ENCODE data around the gene GLIS1.

Gene GLIS1

DNA sequence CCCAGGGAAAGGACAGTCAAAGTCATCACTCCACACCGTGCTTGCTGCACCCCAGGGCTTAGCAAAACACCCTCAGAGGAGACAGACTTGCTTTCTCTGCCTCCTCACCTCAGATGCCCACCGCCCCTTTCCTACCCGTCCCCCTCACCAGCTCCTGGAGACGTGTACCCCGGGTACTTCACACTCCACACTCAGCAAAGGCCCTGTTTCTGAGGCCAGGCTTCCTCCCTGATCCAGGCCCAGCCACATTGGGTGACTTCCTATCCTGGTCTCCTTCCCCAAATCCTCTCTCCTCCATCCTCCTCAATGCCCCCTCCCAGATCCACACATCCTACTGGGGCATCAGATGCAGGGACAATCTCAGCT, 163.0 kb downstream of the GLIS1 start:
- no peak for DNase-seq

DNA sequence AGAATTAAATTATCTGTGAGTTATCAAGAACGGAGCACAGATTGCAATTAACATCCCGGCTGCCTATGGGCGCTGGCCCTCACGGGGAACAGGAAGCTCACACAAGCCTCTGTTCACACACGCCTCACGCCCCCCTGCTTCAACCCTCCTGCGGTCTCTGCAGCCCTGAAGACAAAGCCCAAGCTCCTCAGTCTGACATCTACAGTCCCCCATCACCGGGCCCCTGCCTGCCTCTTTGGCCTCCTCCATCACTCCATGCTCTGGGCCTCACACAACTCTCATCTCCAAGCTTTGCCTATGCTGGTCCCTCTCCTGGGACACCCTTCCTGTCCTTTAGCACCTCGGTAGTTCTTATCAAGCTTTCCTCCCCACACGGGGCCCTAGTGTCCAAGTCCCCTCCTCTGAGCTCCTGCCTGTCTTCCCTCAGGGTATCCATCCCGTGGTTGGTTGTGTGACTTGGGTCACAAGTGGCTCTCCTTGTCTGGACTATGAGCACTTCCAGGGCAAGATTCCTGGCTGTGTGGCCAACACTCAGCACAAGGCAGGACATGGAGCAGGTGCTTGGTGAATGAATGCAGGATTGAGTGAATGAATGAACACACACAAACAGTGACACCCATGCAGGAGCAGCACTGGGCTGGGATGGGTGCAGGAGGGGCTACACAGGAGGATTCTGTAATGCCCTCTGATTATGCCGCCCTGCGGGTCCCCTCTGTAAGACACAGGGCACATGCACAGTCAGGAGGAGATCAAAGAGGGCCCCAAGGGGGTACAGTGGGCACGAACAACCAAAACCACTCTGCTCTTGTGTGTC, 163.6 kb downstream of the GLIS1 start:
- DNase-seq: no peak

DNA sequence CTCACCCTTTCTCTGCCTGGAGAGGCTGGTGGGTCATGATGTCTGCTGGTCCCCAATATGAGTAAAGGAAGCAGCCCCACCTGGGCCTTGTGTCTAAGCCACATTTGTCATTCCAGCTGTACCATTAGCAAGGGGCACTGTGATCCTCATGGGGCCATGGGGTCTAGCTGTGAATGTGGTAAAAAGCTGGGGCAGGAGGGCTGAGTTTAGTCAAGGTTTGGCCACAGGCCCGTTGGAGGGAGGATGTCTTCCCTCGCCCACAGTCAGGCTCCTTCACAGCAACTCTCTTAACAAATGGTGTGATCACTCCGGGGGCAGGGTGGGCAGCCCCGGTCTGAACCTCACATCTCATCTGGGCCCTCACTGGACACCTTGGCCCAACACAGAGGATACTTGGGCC, 164.3 kb downstream of the GLIS1 start:
- no peak for DNase-seq

DNA sequence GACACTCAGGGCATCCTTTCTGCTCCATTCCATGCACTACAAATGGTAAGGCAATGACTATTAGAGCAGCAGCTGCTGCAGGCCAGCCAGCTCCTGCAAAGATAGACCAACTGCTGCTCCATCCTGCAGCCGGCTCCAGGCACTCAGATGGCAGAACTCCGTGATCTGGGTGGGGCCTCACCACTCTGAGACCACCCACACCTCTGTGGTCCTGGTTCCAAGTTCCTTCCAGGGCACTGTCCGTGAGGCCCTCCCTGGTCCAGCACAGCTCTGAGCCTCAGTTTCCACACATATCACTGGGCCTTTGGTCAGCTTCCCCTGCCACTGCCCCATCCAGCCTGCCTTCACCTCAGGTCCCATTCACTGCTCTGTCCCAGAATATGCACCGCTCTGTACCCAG, 165.0 kb downstream of the GLIS1 start:
- no peak for DNase-seq

DNA sequence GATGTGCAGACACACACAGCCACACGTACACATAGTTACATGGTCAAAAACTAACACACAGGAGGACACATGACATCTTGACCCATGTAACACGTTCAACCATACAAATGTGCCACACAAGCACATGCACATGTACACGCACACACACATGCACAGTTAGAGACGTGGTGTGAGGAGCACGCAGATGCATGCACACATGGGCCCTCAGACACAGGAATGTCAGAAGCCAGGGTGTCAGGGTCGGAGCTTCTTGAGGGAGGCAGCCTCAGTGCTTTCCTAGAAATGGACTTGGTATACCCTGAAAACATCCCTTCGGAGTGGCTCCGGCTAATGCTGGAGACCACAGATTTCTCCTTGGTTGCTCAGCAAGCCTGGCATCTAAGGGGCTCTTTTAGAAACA, 165.4 kb downstream of the GLIS1 start:
- no peak for DNase-seq

DNA sequence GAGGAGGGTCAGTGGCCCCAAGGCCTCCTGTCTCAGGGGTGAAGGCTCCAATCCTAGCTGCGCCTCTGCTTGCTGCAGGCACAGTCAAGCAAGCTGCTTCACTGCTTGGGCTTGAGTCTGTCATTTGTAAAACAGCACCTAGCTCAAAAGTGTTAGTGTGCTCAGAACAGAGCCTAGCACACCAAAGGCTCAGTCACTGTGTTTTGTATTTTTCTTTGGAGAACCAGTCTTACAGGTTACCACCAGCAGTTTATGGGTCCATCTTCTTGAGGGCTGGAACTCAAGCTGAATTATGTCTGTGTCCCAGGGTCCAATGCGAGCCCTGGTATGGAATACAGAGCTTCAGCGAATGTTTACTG, 166.2 kb downstream of the GLIS1 start:
- DNase-seq: no peak

DNA sequence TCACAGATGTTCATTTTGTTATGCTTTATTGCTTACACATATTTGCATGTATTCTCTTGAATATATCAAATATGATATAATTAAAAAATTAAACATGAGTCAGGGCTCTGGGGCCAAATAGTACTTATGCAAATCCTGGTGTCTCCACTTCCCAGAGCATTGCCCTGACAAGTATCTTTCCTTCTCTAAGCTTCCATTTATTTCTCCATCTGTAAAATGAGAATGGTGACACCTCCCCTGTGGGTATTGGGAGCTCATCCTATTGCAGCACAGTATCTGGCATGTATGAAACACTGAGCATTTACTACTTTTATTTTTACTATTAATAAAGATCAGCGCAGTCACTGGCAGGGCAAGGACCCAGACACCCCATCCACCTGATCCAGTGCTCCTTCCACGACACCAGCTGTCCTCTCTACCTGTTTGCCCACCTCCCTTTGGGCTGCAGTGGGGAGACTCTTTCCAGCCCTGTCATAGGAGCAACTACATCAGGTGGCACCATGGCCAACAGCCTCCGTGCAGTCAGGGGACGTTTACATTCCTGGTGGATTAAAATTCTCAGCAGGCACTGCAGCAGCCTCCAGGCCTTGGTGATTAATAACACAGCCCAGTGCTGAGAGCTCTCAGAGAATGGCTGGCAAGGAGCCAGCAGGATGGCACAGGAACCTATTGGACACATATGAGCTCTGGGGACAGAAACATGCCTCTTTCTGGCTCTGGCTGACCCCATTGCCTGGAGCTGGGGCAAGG, 166.7 kb downstream of the GLIS1 start:
- no peak for DNase-seq

DNA sequence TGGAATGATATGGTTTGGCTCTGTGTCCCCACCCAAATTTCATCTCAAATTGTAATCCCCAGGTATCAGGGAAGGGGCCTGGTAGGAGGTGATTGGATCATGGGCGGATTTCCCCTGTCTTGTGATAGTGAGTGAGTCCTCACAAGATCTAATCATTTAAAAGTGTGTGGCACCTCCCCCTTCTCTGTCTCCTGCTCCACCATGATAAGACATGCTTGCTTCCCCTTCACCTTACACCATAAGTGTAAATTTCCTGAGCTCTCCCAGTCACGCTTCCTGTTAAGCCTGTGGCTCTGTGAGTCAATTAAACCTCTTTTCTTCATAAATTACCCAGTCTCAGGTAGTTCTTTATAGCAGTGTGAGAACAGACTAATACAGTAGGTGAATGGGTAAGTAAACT, 170.4 kb downstream of the GLIS1 start:
- DNase-seq: no peak

DNA sequence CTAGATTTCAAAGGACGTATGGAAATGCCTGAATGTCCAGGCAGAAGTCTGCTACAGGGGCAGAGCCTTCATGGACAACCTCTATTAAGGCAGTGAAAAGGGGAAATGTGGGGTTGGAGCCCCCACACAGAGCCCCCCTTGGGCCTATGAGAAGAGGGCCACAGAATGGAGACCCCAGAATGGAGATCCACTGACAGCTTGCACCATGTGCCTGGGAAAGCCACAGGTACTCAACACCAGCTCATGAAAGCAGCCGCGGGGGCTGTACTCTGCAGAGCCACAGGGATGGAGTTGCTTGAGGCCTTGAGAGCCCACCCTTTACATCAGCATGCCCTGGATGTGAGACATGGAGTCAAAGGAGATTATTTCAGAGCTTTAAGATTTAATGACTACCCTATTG, 171.1 kb downstream of the GLIS1 start:
- no peak for DNase-seq

DNA sequence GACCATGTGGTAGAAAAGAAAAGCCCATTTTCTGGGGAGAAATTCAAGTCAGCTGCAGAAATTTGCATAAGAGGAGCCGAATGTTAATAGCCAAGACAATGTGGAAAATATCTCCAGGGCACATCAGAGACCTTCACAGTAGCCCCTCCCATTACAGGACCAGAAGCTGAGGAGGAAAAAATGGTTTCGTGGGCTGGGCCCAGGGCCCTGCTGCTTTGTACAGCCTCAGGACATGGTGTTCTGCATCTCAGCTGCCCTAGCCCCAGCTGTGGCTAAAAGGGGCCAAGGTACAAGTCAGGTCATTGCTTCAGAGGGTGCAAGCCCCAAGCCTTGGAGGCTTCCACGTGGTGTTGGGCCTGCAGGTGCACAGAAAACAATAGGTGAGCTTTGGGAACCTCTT, 171.5 kb downstream of the GLIS1 start:
- no peak for DNase-seq

DNA sequence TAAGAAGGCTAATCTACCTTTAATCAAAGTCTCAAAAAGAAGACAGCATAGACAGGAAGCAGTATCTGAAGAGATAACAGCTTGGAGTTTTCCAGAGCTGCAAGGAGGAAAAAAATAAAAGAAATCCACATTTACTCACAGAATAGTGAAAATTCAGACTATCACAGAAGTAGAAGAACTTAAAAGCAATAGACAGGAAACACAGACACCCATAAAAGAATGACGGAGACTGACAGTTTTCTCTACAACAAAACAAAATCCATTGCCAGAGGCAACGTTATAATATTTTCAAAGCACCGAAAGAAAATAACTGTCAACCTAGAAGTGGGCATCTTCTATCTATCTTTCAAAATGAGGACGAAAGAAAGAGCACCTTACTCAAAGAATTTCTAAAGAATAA, 175.4 kb downstream of the GLIS1 start:
- no peak for DNase-seq

DNA sequence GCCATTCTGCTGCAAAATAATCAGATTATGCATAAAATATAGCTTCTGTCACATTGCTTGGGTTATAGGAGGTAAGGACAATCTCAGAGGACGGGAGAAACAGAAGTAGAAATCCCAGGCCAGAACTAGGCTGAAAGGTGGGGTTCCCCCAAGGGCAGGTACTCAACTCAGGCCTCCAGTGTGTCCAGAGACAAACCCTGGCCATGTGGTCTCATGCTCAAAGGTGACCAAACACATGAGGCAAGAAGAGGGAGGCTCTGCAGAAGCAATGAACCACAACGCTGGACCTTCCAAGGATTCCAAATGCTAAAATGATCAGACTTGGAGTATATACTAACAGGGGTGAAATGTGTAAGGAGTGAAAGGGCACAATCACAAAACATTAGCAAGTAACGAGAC, 176.0 kb downstream of the GLIS1 start:
- no peak for DNase-seq

DNA sequence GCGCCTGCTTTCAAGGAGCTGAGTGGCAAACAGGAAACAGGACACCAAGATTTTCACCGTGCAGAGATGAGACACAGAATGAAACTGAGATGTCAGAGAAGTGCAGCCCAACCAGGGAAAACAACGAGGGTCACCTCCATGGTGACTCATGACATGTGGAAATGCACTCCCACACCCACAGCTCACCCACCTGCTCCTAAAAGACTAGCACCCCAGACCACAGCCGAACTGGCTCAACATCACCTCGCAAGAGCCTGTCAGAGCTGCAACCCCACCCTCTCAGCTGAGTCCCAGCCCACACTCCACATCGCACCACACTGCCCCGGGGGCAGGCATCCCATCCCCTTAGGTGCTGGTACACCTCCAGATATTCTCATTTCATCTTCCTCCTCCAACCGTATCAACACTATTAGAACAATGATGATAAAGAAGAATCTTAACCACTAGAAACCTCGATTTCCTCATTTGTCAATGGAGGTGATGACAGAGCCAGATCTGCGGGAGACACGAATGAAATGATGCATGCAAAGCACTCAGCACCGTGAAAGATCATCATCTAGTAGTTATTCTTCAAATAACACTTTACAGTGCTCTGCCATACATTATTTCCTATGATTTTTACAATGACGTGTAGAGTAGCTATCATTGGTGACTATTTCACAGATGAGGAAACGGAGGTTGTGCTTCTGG, 176.5 kb downstream of the GLIS1 start:
- no peak for DNase-seq

DNA sequence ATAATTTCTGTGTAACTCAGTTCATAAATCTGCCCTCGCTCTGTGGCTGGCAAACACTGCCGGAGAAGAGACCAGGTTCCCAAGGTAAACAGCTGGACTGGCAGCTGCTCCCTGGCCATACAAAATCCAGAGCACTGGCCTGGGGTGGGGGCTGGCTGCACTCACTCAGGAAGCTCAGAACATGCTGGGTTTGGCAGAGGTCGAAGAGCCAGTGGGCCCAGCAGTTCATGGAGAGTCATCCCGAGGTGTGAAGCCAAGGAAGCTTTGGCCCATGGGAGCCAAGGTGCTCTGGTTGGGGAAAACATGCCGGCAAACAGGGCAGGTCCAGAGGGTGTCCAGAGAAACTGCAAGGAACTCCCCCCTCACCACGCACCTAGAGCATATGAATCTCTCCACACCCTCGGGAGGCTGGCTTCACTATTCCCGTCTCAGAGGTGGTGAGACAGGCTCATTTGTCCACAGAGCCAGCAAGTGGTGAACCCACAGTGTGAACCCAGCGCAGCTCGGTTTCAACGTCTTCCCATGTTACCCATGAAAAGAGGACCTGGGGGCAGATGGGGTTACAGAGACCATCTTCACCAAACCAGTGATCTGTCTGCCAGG, 177.4 kb downstream of the GLIS1 start:
- no peak for DNase-seq

DNA sequence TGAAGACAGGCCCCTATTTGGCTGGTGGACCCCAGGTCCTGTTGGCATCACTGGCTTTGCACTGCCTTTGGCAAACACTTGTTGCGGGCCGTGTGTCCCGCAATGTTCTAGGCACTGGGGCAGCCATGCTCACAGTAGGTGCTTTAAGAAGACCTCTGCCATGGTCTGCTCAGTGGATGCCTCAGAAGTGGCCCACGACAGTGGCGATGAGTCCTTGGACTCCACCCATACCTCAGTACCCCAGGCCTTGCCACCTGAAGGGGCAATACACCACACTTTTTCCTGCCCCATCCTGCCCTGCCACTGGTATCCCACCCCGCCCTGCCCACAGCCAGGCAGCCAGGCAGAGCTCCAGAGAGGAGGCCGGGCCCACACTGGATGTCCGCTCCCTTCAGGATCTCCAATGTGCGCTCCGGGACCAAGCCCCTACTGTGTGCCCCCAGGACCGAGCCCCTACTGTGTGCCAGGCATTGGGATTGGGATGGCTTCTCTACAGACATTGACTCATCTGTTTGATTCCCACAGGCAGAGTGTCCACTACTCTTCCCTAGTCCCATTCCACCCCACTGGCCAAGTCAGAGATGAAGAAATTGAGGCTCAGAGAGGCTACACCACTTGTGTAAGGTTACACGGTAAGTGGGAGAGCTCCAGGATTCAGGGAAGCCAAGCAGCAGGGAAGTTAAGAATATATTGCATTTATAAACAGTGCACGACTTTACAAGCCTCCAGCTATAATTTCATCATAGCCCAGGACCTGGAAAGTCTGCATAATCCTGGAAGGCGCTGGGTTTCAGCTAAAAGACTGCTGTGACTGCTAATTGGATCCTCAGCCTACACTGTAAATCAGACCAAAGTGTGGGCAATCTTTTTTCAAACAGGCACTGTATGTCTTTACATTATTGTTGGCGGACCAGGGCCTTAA, 178.1 kb downstream of the GLIS1 start:
- no peak for DNase-seq

DNA sequence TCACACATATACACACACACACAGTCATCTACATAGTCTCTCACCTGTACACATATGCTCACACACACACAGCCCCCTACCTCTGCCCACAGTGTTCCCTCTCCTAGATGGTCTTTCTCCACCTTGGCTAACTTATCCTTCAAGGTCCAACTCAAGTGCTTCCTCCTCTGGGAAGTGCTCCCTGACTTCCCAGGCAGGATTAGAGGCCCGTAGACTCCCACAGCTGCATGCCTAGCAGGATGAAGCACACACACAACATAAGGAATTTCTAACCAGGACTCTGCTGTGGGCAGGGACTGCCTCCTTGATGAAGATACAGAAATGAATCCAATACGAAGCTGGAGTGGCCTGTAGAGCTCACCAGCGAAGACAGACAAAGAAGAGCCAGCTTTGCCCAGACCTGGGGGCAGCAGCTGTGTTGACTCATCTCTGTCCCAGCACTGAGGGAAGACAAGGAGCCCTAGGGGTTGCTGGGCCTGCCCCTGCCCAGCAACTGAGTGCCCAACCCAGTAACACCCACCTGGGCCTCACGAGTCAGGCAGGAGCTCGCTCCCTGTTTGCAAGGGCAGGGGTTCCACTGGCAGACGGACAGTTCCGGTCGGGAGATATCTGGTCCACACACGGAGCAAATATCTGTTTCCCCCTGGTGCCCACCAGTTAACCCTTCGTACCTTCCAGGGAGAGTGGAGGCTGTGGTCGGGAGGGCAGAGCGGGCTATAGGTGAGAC, 178.9 kb downstream of the GLIS1 start:
- no peak for DNase-seq

DNA sequence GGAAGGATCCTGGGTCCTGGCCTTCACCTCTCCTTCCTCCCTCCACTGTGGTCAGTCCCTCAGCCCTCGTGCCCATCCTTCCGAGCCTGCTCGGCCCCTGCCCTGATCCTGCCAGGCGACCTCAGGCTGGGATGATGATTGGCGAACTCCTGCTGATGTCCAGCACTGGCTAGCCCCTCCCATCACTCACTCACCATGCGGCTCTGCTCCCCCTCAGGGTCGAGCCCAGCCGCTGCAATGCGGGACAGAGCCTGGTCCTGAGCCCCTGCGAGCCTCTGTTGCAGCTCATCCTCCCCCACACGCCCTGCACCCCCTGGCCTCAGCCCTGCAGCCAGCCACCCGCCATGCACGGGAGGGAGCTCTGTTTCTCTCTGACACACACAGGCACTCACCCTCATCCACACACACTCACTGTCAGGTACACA, 179.6 kb downstream of the GLIS1 start:
- DNase-seq: no peak

DNA sequence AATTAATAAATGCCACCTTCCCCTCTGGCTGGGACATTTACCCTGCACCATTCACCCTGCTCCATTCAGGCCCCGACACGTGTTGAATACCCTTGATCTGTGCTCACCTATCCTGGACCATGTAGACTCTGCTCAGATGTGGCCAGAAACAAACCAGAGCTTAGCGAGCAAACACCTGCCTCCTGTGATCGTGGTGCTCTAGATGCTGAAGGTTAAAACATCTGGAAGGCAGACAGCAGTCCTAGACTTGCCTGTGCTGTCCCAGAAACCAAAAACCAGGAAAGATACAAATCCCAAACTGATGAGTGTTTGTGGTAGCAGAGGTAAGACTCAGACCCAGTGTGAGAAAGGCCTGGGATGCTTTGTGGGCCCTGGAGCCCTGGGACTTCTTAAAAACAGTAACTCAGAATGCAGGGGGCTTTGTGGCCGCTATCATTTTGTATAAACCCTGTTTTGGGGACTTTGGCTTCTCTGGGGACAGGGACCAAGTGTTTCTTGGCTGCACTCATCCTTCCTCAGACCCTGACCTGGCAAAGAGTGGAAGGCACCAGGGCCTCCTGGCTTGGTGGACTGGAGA, 180.1 kb downstream of the GLIS1 start:
- no peak for DNase-seq

DNA sequence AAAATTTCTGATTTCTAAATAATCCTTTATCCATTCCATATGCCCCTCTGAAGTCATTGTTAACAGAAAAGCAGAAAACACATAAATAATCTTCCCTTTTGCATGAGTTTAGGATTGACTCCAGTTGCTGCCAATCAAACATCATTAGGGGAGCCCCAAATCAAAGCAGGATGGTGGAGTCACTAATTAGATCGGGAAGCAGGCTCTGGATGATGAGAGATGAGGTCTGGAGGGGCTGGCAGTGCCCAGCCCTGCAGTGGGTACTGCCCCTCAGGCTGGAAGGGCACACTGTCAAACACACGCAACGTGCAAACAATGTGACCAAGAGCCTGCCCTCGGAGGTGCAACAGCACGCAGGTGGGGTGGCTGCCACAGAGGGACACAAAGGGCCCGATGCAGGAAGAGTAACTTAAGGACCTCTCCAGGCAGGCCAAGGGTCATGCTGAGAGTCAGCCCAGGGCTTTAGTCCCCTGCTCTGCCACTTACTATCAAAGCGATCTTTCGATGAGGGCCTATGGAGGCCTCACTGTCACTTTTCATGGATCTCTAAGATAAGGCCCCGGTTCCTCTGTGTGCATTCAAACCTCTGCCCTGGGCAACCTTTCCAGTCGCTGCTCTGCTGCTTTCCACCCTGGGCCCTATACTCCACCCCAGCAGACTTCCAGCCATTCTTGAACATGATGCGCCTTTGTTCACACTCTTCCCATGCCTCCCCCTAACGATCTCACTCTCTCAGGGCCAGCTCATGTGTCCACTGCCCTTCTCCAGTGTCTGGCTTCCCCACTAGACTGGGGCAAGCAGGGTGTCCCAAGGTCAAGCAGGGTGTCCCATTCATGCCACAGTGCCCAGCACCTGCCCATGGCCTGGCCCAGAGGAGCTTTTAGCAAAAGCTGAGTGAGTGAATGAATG, 180.9 kb downstream of the GLIS1 start:
- DNase-seq: no peak

DNA sequence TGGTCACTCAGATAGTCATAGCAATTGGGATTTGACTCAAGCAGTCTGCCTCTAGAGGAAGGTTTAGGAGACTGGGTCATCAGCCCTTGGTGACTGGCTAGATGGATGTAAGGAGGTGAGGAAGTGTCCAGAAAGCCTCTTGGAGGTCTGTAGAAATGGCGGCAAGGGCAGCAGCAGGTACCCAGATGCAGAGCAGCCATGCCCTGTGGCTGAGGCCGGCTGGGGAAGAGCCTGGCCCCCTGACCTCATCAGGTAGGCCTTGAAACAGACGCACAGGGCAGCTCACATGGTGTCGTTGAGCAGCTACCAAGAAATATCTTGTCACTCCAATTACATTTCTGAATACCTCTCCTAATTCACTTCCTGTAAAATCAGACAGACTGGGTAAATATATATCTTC, 181.6 kb downstream of the GLIS1 start:
- DNase-seq: no peak
